Large intestine (tissue), 3 donors: ENCODE results near the gene PPIP5K2. TPM values are rescaled to one million over a fixed set of nuclear protein-coding genes. Genes with fewer than 3 reads are reported as not detected.
"Not testable (repeated sequence)": the region's sequence is repeated elsewhere in the genome, so short reads cannot be mapped to it uniquely, and the experiment has no call there.

ENCODE experiments used
- DNase-seq, 2 donors: peaks; one replicate each; pipeline versions ENCODE4 v3.0.0 to v3.0.0-alpha.2; 2013
- H3K27ac ChIP-seq: one replicate; pipeline ENCODE4 v1.5.1; 2013; ENCODE audit warnings: low read length
- H3K27me3 ChIP-seq: 2 replicates; pipeline ENCODE4 v1.6.1; 2013; ENCODE audit warnings: low read length; ENCODE audit not compliant: control insufficient read depth, insufficient read depth
- H3K36me3 ChIP-seq: 2 replicates; pipeline ENCODE4 v1.6.1; 2013; ENCODE audit warnings: low read length; ENCODE audit not compliant: control insufficient read depth, insufficient read depth
- H3K4me1 ChIP-seq: one replicate; pipeline ENCODE4 v1.6.1; 2013; ENCODE audit warnings: low read length; ENCODE audit not compliant: control insufficient read depth, insufficient read depth
- H3K4me3 ChIP-seq: one replicate; pipeline ENCODE4 v1.5.1; 2013; ENCODE audit warnings: low read length
- H3K9me3 ChIP-seq: one replicate; pipeline ENCODE4 v1.6.1; 2013; ENCODE audit warnings: mild to moderate bottlenecking, low read depth, low read length, moderate library complexity; ENCODE audit not compliant: control insufficient read depth
- WGBS: methylation state at CpG from one replicate; pipeline ENCODE4 v1.1.5; 2013; ENCODE audit warnings: low lambda C conversion rate; ENCODE audit not compliant: insufficient coverage; 5-methylcytosine and 5-hydroxymethylcytosine counted together
- polyA plus RNA-seq: library from polyadenylated mRNA; unstranded; fragments of 120-200 nt; gene quantifications from one replicate; pipeline ENCODE4 v1.2.1, GENCODE V29; 2013

The PPIP5K2 gene
- polyA plus RNA-seq, 1 donor, result 53.4 TPM

GRCh38 chr5:103203226-103203625 is 83.1 kb downstream of the PPIP5K2 start:
- H3K36me3 ChIP-seq, result peaks cover 7% of the 10 kb centered on the region
- H3K27ac ChIP-seq, result no peak overlapping the region
- no peaks in the 10 kb centered on the region for H3K27me3 ChIP-seq
- no peak for DNase-seq
- no peaks in the 10 kb centered on the region for H3K4me1 ChIP-seq
- no peaks in the 10 kb centered on the region for H3K9me3 ChIP-seq
- no peak overlapping the region for H3K4me3 ChIP-seq

- H3K9me3 ChIP-seq, H3K4me3 ChIP-seq, H3K27ac ChIP-seq, H3K36me3 ChIP-seq, DNase-seq, H3K4me1 ChIP-seq, H3K27me3 ChIP-seq: not testable (repeated sequence)
- no CpG with 5 or more reads among the region's 3 CpGs for whole genome bisulfite sequencing
These were observed 84.9 kb downstream of the PPIP5K2 start for GRCh38 chr5:103204990-103205389.

- no peak overlapping the region for H3K27ac ChIP-seq
- WGBS, result no CpG with 5 or more reads among the region's 3 CpGs
- no peaks in the 10 kb centered on the region for H3K9me3 ChIP-seq
- H3K36me3 ChIP-seq, result peaks cover 3% of the 10 kb centered on the region
- no peaks in the 10 kb centered on the region for H3K4me1 ChIP-seq
- no peaks in the 10 kb centered on the region for H3K27me3 ChIP-seq
- DNase-seq, result no peak
- no peak overlapping the region for H3K4me3 ChIP-seq
These were observed 86.0 kb downstream of the PPIP5K2 start for GRCh38 chr5:103205991-103206700.

GRCh38 chr5:103207011-103207410 is 86.9 kb downstream of the PPIP5K2 start:
- DNase-seq, result no peak
- H3K27ac ChIP-seq, result no peak overlapping the region
- no peak overlapping the region for H3K4me3 ChIP-seq
- 80% methylated on average over 1 of the region's 1 CpG for WGBS
- H3K36me3 ChIP-seq, result peaks cover 3% of the 10 kb centered on the region
- no peaks in the 10 kb centered on the region for H3K4me1 ChIP-seq
- H3K27me3 ChIP-seq, result no peaks in the 10 kb centered on the region
- H3K9me3 ChIP-seq, result no peaks in the 10 kb centered on the region

DNA sequence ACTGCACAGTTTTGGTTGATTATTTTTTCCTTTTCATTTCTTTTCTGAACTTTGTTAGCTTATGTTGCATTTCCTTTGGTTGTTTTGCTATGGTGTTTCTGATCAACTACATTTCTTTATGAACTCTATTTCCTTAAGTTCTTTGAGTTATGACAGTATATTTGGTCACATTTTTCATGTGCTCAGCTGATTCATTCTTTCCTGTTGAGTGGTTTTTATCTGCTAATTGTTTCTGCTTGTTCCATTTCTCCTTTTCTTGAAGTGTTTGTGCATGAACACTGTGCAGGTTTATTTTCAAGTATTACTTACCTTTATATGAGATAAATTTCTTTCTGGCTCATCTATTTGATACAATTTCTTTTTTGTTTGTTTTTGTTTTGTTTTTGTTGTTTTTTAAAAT is 87.6 kb downstream of the PPIP5K2 start:
- no peak for DNase-seq
- Histone ChIP-seq H3K4me3 (no peak overlapping the region), H3K36me3 (peaks cover 2% of the 10 kb centered on the region)

GRCh38 chr5:103208460-103208859 is 88.4 kb downstream of the PPIP5K2 start:
- Histone ChIP-seq H3K9me3 (no peaks in the 10 kb centered on the region), H3K4me1 (no peaks in the 10 kb centered on the region), H3K27me3 (no peaks in the 10 kb centered on the region), H3K36me3 (peaks cover 2% of the 10 kb centered on the region), H3K27ac (no peak overlapping the region), H3K4me3 (no peak overlapping the region)
- WGBS, result no CpG with 5 or more reads among the region's 2 CpGs
- no peak for DNase-seq

More for the DNA sequence above, 87.6 kb downstream of the PPIP5K2 start:
- Histone ChIP-seq H3K27me3 (no peaks in the 10 kb centered on the region), H3K27ac (no peak overlapping the region), H3K9me3 (no peaks in the 10 kb centered on the region), H3K4me1 (no peaks in the 10 kb centered on the region)

- Histone ChIP-seq H3K27me3 (no peaks in the 10 kb centered on the region), H3K36me3 (peaks cover 2% of the 10 kb centered on the region), H3K4me3 (no peak overlapping the region), H3K9me3 (no peaks in the 10 kb centered on the region), H3K27ac (no peak overlapping the region), H3K4me1 (no peaks in the 10 kb centered on the region)
- DNase-seq, result no peak
These were observed 89.0 kb downstream of the PPIP5K2 start for GRCh38 chr5:103209065-103209464.

DNA sequence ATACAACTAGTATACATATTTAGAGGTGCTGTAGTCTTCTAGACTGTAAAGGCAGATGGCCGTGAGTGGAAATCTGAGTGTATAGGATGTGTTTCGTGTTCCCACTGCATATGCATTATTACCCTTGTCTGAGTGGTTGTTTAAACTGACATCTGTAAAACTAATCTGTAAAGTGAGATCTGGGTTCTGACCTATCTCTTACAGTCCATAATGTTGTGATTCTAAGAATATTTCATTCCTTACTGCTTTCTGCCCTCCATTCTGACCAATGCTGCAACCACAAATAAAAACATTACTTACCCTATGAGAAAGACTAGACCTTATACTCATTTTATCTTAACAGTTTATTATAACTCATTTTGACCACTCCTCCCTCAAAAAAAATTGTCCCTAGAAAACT is 90.9 kb downstream of the PPIP5K2 start:
- H3K4me3 ChIP-seq, result no peak overlapping the region
- no CpG with 5 or more reads among the region's 2 CpGs for WGBS
- no peaks in the 10 kb centered on the region for H3K9me3 ChIP-seq
- no peaks in the 10 kb centered on the region for H3K27me3 ChIP-seq
- no peaks in the 10 kb centered on the region for H3K4me1 ChIP-seq
- peaks cover 2% of the 10 kb centered on the region for H3K36me3 ChIP-seq
- no peak overlapping the region for H3K27ac ChIP-seq
- DNase-seq, result no peak

DNA sequence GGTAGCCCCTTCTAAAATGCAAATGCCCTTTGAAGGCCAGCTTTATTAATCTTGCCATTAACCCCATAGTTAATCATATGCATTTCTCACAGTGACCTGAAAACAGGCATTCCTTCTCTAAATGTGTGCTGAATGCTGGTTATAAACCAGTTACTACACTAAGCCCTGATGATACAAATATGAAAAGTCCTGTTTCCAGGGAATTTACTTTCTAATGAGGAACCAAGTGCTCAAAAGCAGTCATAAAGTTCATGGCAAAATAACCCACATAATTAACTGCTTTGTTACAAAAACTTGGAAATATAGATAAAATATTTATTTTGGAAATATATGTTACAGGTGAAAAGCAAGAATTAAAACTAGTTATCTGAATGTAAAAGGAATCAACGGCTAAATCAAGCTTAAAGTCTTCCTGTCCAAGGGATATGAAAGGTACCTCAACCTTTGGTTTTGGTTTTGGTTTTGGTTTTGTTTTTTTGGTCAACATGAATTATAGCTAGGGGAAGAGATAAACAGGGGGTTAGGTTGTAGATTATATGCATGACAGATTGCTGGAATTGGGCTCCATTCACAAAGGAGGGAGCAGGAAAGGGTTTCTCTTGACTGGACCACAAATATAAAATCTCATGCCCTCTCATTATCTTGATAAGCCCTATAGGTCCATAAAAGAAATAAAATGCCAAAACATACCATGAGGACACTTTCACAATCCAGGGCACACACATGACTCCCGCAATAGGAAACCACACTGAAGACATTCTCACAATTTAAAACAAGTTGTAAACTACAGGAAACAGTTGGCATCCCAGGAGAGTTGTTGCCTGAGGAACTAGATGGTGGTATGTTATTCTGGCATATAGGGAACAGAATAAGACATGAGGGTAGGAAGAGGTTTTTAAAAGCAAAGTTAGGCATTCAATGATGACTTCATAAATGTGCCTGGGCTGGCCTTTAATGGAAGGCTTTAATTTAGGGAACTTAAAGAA is 91.8 kb downstream of the PPIP5K2 start:
- DNase-seq, result no peak
- WGBS, result 100% methylated on average over 1 of the region's 2 CpGs
- Histone ChIP-seq H3K4me1 (no peaks in the 10 kb centered on the region), H3K27me3 (no peaks in the 10 kb centered on the region), H3K36me3 (peaks cover 1% of the 10 kb centered on the region), H3K4me3 (no peak overlapping the region), H3K9me3 (no peaks in the 10 kb centered on the region), H3K27ac (no peak overlapping the region)

- Histone ChIP-seq H3K27me3 (no peaks in the 10 kb centered on the region), H3K4me3 (no peak overlapping the region), H3K27ac (no peak overlapping the region), H3K9me3 (no peaks in the 10 kb centered on the region), H3K4me1 (peaks cover 7% of the 10 kb centered on the region), H3K36me3 (no peaks in the 10 kb centered on the region)
- no peak for DNase-seq
- 50% methylated on average over 2 of the region's 2 CpGs for WGBS
These were observed 96.0 kb downstream of the PPIP5K2 start for GRCh38 chr5:103216137-103216536.
